HL-60 (cell line): ENCODE results near the gene MYRIP.

ENCODE experiments used
- GABPA ChIP-seq: IDR thresholded peaks from 2 replicates; pipeline ENCODE4 v1.6.1; 2012; ENCODE audit warnings: low read depth
- POLR2AphosphoS5 ChIP-seq: IDR thresholded peaks from 2 replicates; pipeline ENCODE4 v1.6.1; 2012; ENCODE audit warnings: low read depth
- TF ChIP-seq, protein P1 (sequence below): IDR thresholded peaks from one replicate; pipeline ENCODE4 v1.5.1; 2011; ENCODE audit warnings: low read length, control low read depth, inconsistent platforms; ENCODE audit not compliant: insufficient read depth
- TF ChIP-seq, protein P2 (sequence below): IDR thresholded peaks from 2 replicates; pipeline ENCODE4 v1.6.1; 2012; ENCODE audit warnings: low read depth; ENCODE audit not compliant: insufficient replicate concordance

GRCh38 chr3:40302784-40303183 is 493.4 kb downstream of the MYRIP start:
- TF ChIP-seq, protein P1, sequence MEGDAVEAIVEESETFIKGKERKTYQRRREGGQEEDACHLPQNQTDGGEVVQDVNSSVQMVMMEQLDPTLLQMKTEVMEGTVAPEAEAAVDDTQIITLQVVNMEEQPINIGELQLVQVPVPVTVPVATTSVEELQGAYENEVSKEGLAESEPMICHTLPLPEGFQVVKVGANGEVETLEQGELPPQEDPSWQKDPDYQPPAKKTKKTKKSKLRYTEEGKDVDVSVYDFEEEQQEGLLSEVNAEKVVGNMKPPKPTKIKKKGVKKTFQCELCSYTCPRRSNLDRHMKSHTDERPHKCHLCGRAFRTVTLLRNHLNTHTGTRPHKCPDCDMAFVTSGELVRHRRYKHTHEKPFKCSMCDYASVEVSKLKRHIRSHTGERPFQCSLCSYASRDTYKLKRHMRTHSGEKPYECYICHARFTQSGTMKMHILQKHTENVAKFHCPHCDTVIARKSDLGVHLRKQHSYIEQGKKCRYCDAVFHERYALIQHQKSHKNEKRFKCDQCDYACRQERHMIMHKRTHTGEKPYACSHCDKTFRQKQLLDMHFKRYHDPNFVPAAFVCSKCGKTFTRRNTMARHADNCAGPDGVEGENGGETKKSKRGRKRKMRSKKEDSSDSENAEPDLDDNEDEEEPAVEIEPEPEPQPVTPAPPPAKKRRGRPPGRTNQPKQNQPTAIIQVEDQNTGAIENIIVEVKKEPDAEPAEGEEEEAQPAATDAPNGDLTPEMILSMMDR = no peak
- TF ChIP-seq POLR2AphosphoS5 (no peak), GABPA (no peak)
- TF ChIP-seq, protein P2, sequence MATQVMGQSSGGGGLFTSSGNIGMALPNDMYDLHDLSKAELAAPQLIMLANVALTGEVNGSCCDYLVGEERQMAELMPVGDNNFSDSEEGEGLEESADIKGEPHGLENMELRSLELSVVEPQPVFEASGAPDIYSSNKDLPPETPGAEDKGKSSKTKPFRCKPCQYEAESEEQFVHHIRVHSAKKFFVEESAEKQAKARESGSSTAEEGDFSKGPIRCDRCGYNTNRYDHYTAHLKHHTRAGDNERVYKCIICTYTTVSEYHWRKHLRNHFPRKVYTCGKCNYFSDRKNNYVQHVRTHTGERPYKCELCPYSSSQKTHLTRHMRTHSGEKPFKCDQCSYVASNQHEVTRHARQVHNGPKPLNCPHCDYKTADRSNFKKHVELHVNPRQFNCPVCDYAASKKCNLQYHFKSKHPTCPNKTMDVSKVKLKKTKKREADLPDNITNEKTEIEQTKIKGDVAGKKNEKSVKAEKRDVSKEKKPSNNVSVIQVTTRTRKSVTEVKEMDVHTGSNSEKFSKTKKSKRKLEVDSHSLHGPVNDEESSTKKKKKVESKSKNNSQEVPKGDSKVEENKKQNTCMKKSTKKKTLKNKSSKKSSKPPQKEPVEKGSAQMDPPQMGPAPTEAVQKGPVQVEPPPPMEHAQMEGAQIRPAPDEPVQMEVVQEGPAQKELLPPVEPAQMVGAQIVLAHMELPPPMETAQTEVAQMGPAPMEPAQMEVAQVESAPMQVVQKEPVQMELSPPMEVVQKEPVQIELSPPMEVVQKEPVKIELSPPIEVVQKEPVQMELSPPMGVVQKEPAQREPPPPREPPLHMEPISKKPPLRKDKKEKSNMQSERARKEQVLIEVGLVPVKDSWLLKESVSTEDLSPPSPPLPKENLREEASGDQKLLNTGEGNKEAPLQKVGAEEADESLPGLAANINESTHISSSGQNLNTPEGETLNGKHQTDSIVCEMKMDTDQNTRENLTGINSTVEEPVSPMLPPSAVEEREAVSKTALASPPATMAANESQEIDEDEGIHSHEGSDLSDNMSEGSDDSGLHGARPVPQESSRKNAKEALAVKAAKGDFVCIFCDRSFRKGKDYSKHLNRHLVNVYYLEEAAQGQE = no peak
